GM12892 (cell line): Measurements from ENCODE around the gene CD96.

ENCODE experiments used
- POLR2A ChIP-seq: IDR thresholded peaks from 2 replicates; pipeline ENCODE4 v1.6.1; 2011; ENCODE audit warnings: low read depth, low read length, control low read depth
- POLR2AphosphoS5 ChIP-seq: IDR thresholded peaks from 2 replicates; pipeline ENCODE4 v1.6.1; 2011; ENCODE audit warnings: low read depth, low read length, control low read depth
- TAF1 ChIP-seq: IDR thresholded peaks from 2 replicates; pipeline ENCODE4 v1.6.1; 2011; ENCODE audit warnings: low read depth, mild to moderate bottlenecking, control low read depth, low read length, borderline replicate concordance

DNA sequence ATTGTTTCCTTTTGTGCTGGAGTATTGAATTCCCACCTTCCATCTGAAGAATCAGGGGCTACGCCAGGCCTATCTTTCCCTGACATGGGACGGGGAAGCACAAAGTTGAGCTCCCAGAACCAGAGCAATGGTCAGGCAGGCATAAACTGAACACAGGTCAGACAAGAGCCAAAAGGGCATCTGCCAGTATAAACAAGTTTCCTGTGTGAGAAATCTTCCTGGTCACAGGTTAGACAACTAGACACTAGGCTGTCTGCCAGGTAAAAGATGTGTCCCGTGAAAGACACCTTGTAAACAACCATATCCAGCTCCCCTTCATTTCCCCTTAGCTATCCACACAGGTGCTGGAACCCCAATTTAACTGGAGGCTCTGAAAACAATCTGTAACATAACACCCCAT is 44.0 kb upstream of the CD96 start:
- TF ChIP-seq POLR2A (no peak), POLR2AphosphoS5 (no peak), TAF1 (no peak)
